AG08396 (cell line): ENCODE measurements around the gene ALDH2.
"Not testable (repeated sequence)": the region's sequence is repeated elsewhere in the genome, so short reads cannot be mapped to it uniquely, and the experiment has no call there.

Experiments
- DNase-seq: peaks from one replicate; pipeline ENCODE4 v3.0.0; 2012; ENCODE audit warnings: low spot score, mixed read lengths

ALDH2 gene

DNA sequence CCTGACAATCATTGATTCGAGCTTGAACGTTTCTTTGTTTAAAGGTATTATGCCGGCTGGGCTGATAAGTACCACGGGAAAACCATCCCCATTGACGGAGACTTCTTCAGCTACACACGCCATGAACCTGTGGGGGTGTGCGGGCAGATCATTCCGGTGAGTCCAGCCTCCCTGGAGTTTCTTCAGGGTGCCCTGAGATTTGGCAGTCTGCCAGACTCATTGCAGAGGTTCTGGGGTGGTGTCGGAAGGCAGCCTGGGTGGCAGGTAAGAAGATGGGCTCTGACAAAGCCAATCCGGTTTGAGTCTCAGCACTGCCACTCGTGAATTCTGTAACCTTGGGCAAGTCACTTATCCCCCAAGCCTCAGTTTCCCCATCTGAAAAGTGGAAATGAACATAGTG is 23.0 kb downstream of the ALDH2 start:
- no peak for DNase-seq

DNA sequence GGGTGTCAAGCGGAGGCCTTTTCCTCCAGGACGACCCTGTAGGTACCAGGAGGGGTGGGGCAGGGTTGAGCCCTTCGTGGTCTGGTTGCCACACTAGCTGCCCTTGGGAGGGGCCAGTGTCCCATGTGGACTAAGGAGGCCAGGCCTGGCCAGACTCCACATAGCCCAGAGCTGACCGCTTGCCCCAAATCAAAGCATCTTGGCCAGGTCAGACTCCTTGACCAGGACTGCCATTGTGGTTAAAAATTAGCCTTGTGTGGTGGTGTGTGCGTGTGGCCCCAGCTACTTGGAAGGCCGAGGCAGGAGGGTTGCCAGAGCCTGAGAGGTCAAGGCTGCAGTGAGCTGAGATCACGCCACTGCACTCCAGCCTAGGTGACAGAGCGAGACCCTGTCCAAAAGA is 24.8 kb downstream of the ALDH2 start:
- DNase-seq: no peak

DNA sequence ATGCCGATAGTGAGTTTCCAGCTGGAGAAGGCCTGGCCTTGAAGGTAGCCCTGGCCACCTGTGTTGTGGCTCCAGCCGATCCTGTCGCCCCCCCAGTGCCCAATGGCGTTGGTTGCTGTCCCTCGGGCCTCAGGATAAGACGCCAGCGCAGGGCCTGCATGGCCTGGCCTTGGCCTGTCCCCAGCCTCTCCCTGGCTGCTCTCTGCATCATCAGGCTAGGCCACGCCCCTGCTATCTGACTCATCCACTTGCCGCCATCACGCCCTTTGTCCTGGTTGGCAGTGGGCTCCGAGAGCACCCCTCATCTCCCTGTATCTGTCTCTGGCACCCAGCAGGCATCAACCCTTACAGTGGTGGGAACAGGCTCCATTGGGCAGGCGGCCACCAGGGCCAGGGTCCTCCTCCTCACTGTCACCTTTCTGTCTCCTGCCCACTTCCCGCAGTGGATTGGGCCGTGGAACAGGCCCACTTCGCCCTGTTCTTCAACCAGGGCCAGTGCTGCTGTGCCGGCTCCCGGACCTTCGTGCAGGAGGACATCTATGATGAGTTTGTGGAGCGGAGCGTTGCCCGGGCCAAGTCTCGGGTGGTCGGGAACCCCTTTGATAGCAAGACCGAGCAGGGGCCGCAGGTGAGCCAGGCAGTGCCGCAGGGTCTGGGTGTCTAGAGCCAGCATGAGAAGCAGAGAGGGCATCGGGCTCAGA is 25.6 kb downstream of the ALDH2 start:
- peak; percentile 75 for DNase-seq

DNA sequence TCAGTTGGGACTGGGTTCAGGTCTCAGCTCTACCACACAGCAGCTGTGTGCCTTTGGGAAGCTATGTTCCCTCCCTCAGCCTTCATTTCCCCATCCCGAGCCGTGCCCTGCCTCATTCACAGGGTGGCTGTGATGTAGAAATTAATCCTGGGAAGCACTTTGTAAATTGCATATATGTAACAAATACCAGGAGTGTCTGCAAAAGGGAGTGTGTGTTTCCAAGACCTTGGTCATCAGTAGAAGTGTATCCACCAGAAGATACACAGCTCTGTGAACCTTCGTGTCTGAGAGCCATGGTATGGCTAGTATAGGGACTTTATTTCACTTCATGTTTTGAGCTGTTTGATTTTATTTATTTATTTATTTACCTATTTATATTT is 26.1 kb downstream of the ALDH2 start:
- DNase-seq: no peak

DNA sequence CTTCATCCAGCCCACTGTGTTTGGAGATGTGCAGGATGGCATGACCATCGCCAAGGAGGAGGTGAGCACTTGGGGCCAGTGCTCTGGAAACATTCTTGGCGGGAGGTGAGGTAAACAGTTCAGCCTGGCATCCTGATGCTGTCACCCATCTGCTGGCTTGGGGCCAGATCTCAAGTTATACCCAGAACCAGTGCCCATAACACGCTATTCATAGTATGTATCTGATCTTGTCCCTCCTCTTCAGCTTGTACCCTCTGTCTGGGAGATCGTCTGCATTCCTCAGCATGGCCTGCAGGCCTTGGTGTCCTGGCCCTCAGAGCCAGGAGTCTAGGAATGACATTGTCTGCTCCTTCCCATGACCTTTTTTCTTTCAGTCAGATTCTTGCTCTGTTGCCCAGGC is 31.4 kb downstream of the ALDH2 start:
- no peak for DNase-seq

DNA sequence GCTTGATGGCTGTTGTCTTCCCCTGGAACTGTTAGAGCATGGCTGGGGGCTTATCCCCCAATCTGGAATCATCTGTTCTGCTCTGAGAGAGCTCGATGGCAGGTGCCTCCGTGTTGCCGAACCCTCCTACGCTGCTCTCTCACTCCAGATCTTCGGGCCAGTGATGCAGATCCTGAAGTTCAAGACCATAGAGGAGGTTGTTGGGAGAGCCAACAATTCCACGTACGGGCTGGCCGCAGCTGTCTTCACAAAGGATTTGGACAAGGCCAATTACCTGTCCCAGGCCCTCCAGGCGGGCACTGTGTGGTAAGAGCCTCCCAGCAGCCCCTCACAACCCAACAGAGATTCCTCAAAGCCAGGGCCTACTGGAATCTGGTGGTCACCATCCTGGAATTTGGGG is 33.0 kb downstream of the ALDH2 start:
- DNase-seq: no peak

DNA sequence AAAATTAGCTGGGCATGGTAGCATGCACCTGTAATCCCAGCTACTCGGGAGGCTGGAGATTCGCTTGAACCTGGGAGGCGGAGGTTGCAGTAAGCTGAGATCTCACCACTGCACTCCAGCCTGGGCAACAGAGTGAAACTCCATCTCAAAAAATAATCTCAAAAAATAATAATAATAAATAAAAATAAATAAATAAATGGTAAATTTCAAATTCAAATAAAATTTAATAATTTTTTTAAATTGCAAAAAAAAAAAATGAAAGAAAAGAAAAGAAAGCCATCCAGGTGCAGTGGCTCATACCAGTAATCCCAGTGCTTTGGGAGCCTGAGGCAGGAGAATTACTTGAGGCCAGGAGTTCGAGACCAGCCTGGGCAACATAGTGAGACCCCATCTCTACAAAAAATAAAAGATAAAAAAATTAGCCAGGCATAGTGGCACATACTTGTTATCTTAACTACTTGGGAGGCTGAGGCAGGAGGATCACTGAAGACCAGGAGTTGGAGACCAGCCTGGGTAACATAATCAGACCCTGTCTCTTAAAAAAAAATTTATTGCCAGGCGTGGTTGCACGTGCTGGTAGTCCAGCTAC is 36.4 kb downstream of the ALDH2 start:
- no peak for DNase-seq

DNA sequence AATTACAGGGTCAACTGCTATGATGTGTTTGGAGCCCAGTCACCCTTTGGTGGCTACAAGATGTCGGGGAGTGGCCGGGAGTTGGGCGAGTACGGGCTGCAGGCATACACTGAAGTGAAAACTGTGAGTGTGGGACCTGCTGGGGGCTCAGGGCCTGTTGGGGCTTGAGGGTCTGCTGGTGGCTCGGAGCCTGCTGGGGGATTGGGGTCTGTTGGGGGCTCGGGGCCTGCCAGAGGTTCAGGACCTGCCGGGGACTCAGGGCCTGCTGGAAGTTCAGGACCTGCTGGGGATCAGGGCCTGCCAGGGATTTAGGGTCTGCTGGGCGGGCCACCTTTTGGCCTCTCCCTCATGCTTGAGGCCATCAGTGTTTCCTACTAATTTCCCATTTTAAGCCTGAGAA is 37.1 kb downstream of the ALDH2 start:
- DNase-seq: no peak

DNA sequence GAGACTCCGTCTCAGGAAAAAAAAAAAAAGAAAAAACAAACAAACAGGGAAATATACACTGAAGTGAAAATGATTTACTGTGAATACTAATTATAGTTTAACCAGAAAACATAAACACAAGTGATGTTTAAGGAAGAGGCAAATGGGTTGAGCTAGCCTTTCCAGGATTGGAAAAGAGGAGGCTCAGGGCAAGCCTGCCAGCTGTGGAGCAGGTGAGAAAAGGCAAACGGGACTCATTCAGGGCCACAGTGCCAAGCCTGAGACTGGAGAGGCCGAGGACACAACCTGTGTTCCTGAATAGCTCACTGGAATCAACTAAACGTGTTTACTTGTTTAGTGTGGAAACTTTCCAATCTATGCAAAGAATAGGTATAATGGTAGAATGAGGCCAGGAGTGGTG is 39.6 kb downstream of the ALDH2 start:
- DNase-seq: no peak

DNA sequence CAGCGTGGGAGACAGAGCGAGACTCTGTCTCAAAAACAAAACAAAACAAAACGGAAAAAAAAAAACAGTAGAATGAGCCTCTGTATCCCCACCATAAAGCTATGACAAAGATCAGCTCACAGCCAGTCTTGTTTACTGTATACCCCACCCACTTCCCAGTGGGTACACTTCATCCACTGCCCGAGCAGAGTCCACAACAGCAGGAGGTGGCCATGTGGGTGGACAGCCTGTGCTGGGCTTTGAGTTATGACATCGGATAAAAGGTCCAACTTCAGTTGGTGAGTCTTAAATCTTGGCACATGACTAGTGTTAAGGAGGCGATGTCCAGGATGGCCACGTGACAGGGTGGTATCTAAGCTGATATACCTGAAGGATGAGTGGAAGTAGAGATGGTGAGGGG is 40.5 kb downstream of the ALDH2 start:
- no peak for DNase-seq

DNA sequence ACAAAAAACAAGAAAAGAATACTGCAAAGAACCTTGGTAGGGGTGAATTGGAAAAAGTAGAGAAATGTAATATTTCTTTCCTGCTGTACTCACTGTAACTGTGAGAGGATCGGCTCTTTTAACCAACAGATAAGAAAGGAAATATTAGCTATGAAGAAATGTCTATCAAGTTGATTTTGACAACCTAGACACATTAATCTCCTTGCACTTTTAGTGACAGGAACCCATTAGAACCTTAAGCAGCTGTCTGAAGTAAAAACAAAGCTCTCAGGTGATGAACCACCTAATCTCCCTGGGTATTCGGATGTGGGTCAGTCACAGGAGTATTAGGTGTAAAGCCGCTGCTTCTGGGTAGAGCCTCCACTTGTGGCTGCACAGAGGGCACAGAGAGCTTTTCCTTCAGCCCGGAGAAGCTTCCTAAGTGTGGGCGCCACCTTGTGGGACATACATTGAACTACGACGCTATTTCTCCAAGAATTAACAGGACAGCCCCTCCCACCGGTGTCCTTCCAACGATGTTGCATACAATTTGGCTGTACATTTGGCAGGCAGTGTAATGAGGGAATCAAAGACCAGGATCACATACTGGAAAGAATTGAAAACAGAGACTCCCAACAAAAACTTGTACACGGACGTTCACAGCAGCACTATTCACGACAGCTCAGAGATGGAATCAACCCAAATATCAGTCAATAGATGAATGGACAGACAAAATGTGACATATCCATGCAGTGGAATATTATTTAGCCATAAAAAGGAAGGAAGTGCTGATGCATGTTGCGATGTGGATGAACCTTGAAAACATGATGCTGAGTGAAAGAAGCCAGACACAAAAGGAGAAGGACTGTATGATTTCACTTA is 46.4 kb downstream of the ALDH2 start:
- DNase-seq: peak; percentile 87

DNA sequence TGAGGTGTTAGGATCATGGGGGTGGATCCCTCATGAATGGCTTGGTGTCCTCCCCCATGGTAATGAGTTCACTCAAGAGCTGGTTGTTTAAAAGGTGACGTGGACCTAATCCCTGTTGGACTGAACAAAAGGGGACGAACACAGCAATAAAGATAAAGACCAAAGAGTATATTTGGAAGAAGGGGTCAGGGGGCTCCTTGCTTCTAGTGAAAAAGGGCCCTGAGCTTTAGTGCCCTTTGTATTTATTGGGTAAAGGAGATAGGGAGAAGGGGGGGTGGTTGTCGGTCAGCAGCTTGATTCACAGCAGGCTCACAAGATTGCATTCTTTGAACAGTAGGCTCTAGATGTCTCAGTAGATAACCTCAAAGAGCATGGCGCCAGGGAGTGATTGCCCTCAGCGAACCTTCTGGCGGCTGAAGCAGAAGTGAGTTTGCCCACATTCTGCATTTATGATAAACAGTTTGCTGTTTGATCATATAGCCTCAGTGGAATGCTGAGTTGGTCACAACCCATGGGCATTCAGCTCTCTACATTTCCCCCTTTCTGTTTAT is 49.4 kb downstream of the ALDH2 start:
- no peak for DNase-seq

DNA sequence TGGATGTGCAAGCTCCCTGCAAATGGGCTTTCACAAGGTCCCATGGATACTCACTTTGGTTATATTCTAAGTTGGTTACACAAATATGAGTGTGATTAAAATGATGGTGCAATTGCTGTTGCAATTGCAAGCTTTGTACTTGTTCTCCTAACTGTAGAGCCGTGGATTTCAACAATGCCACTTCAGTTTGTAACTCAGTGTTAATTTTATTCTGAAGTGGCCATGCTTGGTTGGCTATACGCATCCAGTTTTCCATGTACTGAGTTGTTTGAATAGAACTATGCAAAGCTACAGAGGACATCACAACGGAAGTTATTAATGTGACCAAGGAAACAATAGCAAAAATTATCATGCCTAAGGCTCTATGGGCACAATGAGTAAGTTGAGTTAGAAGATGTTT is 50.2 kb downstream of the ALDH2 start:
- not testable (repeated sequence) for DNase-seq

DNA sequence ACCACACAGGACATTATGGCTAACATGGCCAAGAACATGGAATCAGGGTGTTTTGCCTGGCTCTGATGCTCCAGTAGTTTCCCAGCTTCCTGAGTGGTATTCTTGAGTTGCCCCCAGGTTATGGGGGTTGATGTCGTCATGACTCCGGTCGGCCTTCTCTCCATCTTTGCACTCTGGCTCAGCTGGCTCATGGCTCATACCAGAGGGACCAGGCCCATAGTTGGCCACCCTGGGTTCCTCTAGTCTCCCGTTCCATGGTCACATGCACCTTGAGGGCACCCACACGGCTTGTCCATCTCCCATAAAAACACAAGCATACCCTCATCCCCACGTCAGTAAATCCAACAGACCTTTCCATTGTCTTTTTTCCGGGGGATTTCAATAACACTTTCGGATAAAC is 51.6 kb downstream of the ALDH2 start:
- no peak for DNase-seq

DNA sequence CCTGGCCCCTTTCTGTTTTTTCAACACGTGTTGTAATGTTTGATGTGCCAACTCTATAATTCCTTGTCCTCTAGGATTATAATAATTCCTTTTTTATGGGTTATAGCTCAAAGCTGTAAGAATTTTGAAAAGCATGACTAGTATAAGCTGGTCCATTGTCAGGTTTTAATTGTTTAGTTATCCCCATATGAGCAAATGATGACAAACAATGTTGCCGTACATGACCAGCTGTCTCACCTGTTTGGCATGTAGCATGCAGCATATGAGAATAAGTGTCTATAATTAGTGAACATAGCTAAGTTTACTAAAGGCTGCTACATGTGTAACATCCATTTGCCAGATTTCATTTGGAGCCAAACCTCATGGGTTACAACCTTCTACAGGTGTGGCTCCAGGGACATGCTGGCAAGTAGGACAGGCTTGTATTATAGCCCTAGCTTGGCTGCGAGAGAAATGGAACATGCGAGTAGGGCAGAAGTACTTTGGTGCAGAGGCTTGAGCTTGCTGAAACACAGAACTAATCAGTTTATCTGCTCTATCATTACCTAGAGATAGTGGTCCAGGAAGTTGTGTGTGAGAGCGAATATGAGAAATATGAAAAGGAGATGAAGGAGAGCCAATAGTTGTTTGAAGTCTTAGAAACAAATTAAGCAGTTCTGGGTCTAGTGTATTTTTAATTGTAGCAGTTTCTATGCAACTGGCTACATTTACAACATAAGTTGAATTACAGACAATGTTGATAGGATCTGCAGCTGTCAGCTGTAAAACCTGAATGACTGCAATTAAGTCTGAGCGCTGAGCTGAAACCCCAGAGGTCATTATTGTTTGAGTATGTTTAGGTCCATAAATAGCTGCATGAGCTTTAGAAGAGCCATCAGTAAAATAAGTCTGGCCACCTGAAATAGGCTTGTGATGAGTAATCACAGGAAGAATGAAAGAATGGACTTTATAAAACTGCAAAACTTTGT is 52.7 kb downstream of the ALDH2 start:
- DNase-seq: no peak

DNA sequence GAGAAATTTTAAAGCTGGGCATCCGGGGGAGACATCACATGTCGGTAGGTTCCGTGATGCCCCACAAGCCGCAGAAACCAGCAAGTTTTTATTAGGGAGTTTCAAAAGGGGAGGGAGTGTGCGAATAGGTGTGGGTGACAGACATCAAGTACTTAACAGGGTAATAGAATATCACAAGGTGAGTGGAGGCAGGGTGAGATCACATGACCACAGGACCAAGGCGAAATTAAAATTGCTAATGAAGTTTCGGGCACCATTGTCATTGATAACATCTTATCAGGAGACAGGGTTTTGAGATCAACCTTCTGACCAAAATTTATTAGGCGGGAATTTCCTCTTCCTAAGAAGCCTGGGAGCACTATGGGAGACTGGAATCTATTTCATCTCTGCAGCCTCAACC is 54.1 kb downstream of the ALDH2 start:
- not testable (repeated sequence) for DNase-seq

DNA sequence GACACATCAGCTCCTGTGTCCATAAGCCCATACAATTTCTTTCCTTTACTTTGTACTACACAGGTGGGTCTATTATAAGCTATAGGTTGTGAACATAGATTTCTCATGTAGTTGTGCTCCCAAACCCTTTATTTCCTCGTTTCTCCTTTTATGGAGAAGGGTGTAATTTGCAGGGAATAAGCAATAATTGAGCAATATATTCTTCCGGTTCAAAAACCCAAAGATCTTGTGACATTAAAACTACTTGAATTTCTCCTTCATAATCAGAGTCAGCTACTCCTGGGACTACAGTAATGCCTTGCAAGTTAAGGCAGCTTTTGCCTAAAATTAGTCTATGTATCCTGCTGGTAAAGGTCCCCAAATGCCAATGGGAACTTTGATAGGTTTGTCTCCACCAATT is 56.2 kb downstream of the ALDH2 start:
- no peak for DNase-seq

DNA sequence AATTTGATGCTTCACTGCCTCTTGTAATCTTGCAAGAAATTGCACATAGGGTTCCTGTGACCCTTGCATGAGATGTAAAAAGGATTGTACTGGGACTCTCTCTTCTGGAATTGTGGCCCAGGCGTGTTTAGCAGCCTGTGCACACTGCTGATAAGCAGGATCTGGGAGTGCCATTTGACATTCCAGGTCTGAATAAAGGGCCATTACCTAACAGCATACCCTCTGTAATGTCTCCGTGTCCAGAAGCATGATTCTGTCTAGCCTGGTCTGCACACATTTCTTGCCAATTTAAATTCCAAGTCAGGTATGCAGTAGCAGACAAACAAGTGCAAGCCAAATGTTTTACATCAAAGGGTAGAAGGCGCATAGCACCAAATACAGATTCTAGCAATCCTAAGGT is 57.2 kb downstream of the ALDH2 start:
- no peak for DNase-seq

DNA sequence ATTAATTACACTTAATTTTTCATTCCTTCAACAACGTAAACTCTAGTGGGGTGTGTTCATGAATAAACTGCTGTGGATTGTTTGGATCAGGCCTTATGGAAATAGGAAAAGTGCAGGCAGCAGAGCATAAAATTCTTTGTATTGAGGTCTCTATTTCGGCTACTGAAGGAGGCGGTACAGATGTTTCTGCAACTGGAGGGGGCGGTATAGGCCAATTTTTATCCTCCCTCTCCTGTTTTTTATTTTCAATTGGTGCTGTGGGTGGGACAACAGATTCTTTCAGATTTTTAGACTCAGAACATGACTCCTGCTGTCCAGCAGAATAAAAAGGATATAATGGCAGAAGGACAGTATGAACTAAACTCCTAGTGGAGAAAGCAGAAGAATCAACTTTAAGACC is 57.6 kb downstream of the ALDH2 start:
- not testable (repeated sequence) for DNase-seq

DNA sequence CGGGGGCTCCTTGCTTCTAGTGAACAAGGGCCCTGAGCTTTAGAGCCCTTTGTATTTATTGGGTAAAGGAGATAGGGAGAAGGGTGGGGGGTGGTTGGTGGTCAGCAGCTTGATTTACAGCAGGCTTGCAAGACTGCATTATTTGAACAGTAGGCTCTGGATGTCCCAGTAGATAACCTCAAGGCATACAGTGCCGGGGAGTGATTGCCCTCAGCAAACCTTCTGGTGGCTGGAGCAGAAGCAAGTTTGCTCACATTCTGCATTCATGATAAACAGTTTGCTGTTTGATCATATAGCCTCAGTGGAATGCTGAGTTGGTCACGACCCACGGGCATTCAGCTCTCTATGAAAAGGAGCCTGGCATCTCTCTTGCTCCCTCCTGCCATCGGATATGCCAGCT is 58.8 kb downstream of the ALDH2 start:
- no peak for DNase-seq

DNA sequence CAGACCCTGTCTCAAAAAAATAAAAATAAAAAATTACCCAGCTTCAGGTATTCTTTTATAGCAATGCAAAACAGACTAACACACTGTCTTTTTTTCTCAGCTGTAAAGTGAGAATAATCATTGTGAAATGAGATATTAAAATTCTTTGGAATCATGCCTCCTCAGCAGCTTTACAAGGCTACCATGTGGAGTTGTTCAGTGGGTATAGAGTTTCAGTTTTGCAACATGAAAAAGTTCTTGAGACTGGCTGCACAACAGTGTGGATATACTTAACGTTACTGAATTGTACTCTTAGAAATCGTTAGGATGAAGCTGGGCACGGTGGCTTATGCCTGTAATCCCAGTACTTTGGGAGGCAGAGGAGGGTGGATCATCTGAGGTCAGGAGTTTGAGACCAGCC is 59.6 kb downstream of the ALDH2 start:
- DNase-seq: no peak

DNA sequence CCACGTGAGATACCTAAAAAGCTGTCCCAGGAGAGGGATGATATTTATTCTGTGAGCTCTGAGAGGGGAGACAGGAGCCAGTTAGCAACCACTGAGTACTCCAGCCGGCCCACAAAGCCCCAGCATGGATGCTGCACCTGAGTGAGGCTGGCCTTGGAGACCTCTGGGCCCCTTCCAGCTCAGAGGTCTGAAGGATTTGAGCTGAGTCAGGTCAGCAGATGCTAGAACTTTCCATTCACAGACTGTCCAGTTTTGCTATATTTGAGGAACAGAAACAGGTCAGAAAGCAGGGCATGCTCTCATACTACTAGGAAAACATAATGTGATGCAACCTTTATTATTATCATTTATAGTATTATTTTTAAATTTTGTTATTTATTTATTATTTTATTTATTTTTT is 60.3 kb downstream of the ALDH2 start:
- no peak for DNase-seq
